Cardiac fibroblast (primary cell): ENCODE results near the gene SRP14.

ENCODE experiments used
- DNase-seq, 2 donors: peaks; one replicate each; pipeline versions ENCODE4 v3.0.0 to v3.0.0-alpha.2; 2010; ENCODE audit warnings: low read depth in 2 of 2
- H3K4me3 ChIP-seq, 2 donors: replicated peaks in 1 of 2; 1 replicate in 1 of 2; 2 replicates in 1 of 2; pipeline ENCODE4 v1.5.1; 2011; ENCODE audit warnings: low read depth in 2 of 2, low read length in 2 of 2, mild to moderate bottlenecking in 2 of 2, moderate library complexity in 1 of 2
- TF ChIP-seq, protein P1 (sequence below): IDR thresholded peaks from one replicate; pipeline ENCODE4 v1.5.1; 2011; ENCODE audit warnings: low read depth, mild to moderate bottlenecking, low read length, inconsistent platforms

Gene SRP14

GRCh38 chr15:40065166-40065565, 26.2 kb upstream of the SRP14 start:
- DNase-seq: no peak
- H3K4me3 ChIP-seq: no peak overlapping the region
- TF ChIP-seq, protein P1, sequence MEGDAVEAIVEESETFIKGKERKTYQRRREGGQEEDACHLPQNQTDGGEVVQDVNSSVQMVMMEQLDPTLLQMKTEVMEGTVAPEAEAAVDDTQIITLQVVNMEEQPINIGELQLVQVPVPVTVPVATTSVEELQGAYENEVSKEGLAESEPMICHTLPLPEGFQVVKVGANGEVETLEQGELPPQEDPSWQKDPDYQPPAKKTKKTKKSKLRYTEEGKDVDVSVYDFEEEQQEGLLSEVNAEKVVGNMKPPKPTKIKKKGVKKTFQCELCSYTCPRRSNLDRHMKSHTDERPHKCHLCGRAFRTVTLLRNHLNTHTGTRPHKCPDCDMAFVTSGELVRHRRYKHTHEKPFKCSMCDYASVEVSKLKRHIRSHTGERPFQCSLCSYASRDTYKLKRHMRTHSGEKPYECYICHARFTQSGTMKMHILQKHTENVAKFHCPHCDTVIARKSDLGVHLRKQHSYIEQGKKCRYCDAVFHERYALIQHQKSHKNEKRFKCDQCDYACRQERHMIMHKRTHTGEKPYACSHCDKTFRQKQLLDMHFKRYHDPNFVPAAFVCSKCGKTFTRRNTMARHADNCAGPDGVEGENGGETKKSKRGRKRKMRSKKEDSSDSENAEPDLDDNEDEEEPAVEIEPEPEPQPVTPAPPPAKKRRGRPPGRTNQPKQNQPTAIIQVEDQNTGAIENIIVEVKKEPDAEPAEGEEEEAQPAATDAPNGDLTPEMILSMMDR: no peak

DNA sequence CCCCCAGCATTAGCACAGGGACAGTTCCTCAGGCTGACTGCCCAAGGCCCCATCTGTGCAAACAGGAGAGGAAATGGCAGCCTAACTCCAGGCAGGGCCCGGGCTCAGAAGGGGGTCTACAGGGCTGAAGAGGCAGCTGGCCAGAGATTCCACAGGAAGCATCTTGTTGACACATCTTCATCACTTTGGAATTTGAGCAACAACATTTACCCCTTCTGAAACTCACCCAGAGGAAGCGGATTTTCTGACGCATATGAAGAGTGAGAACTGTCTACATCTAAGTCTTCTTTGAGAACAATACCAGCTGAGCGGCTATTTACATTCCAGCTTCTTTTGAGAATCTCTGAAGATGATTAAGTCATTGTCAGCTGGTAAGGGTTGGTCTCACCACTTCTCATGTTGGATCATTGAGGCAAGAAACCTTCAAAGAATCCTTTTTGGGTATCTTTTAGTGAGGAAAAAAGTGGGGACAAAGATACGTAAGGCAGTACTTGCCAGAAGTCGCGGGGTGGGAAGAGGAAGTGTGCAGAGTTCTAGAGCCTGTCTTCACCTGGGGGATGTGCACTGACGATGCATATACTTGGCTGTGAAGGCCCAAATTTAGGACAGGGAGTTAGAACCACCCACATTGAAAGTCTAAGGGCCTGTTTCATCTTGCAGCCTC, 25.4 kb upstream of the SRP14 start:
- TF ChIP-seq, protein P1: no peak
- H3K4me3 ChIP-seq: no peak overlapping the region
- DNase-seq: peak; percentile 56 to 96

GRCh38 chr15:40063563-40064011, 24.6 kb upstream of the SRP14 start:
- H3K4me3 ChIP-seq: no peak overlapping the region
- DNase-seq: peak; percentile 26 to 92
- TF ChIP-seq, protein P1: no peak

- H3K4me3 ChIP-seq: no peak overlapping the region
- TF ChIP-seq, protein P1: no peak
- DNase-seq: no peak
Measured at GRCh38 chr15:40062816-40063562, 24.0 kb upstream of the SRP14 start.

DNA sequence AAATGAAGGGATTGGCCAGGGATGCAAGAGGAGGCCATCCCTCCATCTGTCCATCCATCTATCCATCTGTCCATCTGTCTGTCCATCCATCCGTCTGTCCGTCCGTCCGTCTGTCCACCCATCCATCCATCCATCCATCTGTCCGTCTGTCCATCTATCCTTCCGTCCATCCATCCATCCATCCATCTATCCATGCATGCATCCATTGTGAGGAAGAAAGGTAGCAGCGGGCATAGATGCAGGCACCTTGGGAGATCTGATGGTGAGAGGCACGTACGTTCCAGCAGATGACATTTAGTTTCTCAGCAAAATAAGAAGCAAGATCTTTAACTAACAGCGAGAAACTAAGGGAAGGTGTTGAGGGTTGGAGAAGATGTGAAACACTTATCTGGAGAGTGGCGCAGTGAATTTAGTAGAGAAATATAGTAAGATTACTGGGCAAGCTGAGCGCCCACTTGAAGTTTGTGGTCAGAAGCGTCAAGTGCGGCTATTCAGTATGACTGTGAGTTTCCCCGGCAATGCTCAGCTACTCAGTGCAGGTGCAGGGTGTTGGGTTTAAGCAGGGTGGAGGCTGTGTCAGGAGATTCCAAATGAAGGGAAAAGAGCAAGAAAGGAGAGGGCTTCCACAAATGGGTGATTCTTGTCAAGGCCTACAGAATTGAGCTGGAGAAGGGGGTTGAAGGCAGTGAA, 22.4 kb upstream of the SRP14 start:
- TF ChIP-seq, protein P1: no peak
- H3K4me3 ChIP-seq: no peak overlapping the region
- DNase-seq: no peak

- TF ChIP-seq, protein P1: no peak
- no peak for DNase-seq
- H3K4me3 ChIP-seq: no peak overlapping the region
Measured at GRCh38 chr15:40060236-40060961, 21.4 kb upstream of the SRP14 start.
